ENCODE measurements around the gene NTM. TPM values are rescaled to one million over a fixed set of nuclear protein-coding genes. Genes with fewer than 3 reads are reported as not detected.
"Not testable (repeated sequence)": the region's sequence is repeated elsewhere in the genome, so short reads cannot be mapped to it uniquely, and the experiment has no call there.

NTM gene
- 10 to 100 TPM; 36.2 to 52.4 (median 44.4) TPM for polyA plus RNA-seq (ENCODE audit: insufficient read length in 4 of 4)

GRCh38 chr11:131370090-131370751 is at the start of gene NTM:
Gene NTM, plus strand, starts transcription at chr11:131370615.
- DNase-seq (ENCODE audit: low read depth in 4 of 4, low spot score in 3 of 4), result peak; percentile 18 to 40 (median 20)

GRCh38 chr11:131324921-131325570 is 45.4 kb upstream of the NTM start:
- DNase-seq (ENCODE audit: low read depth in 4 of 4, low spot score in 3 of 4), result peak in 1 of 4 donors; percentile 20

- no peak for DNase-seq (ENCODE audit: low read depth in 4 of 4, low spot score in 3 of 4)
Observed at GRCh38 chr11:131326829-131327228, 43.6 kb upstream of the NTM start.

- DNase-seq (ENCODE audit: low read depth in 4 of 4, low spot score in 3 of 4), result no peak
Observed at GRCh38 chr11:131327421-131327820, 43.0 kb upstream of the NTM start.

GRCh38 chr11:131328843-131329242 is 41.6 kb upstream of the NTM start:
- no peak for DNase-seq (ENCODE audit: low read depth in 4 of 4, low spot score in 3 of 4)

GRCh38 chr11:131331010-131331409 is 39.4 kb upstream of the NTM start:
- no peak for DNase-seq (ENCODE audit: low read depth in 4 of 4, low spot score in 3 of 4)

GRCh38 chr11:131331546-131331945 is 38.9 kb upstream of the NTM start:
- DNase-seq (ENCODE audit: low read depth in 4 of 4, low spot score in 3 of 4), result no peak

- DNase-seq (ENCODE audit: low read depth in 4 of 4, low spot score in 3 of 4), result no peak
Observed at GRCh38 chr11:131334601-131335000, 35.8 kb upstream of the NTM start.

- not testable (repeated sequence) for DNase-seq (ENCODE audit: low read depth in 4 of 4, low spot score in 3 of 4)
Observed at GRCh38 chr11:131341900-131342299, 28.5 kb upstream of the NTM start.

- not testable (repeated sequence) for DNase-seq (ENCODE audit: low read depth in 4 of 4, low spot score in 3 of 4)
Observed at GRCh38 chr11:131342442-131342841, 28.0 kb upstream of the NTM start.

- no peak for DNase-seq (ENCODE audit: low read depth in 4 of 4, low spot score in 3 of 4)
Observed at GRCh38 chr11:131345406-131345805, 25.0 kb upstream of the NTM start.

- DNase-seq (ENCODE audit: low read depth in 4 of 4, low spot score in 3 of 4), result no peak
Observed at GRCh38 chr11:131349368-131350086, 20.9 kb upstream of the NTM start.

- no peak for DNase-seq (ENCODE audit: low read depth in 4 of 4, low spot score in 3 of 4)
Observed at GRCh38 chr11:131350872-131351271, 19.5 kb upstream of the NTM start.

- DNase-seq (ENCODE audit: low read depth in 4 of 4, low spot score in 3 of 4), result no peak
Observed at GRCh38 chr11:131351848-131352247, 18.6 kb upstream of the NTM start.

- no peak for DNase-seq (ENCODE audit: low read depth in 4 of 4, low spot score in 3 of 4)
Observed at GRCh38 chr11:131353766-131354165, 16.6 kb upstream of the NTM start.

- DNase-seq (ENCODE audit: low read depth in 4 of 4, low spot score in 3 of 4), result no peak
Observed at GRCh38 chr11:131354251-131354701, 16.1 kb upstream of the NTM start.

GRCh38 chr11:131356206-131356605 is 14.2 kb upstream of the NTM start:
- DNase-seq (ENCODE audit: low read depth in 4 of 4, low spot score in 3 of 4), result no peak

- DNase-seq (ENCODE audit: low read depth in 4 of 4, low spot score in 3 of 4), result no peak
Observed at GRCh38 chr11:131365329-131365930, 5.0 kb upstream of the NTM start.

GRCh38 chr11:131370901-131371790 is 731 bp downstream of the NTM start:
- DNase-seq (ENCODE audit: low read depth in 4 of 4, low spot score in 3 of 4), result no peak

GRCh38 chr11:131371791-131372104 is 1.3 kb downstream of the NTM start:
- DNase-seq (ENCODE audit: low read depth in 4 of 4, low spot score in 3 of 4), result no peak
